ENCODE results near the gene CRISPLD2.

Gene CRISPLD2

DNA sequence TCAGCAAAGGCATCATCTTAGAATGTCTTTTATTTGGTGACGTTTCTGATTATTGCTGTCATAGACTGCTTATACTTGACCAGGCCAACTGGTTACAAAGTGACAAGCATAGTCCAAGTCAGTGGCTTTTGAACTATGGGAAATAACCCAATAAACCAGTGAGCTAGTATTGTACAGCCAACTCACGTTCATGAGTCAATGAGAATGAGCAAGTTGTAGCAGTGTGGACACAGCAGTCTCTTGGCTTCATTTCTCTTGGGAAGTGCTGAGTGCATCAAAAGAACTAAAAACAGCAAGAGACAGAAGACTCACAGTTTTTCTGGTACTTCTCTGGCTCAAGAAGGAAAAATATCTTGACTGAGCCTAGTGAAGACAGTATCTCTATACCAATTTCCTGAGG, 36.9 kb upstream of the CRISPLD2 start:
- H3K4me2 ChIP-seq (ENCODE audit: low read length) = no peak overlapping the region
- no peaks in the 10 kb centered on the region; the same call in 1 of the 2 replicates for H4K20me1 ChIP-seq (ENCODE audit: insufficient read depth, low read length)
- no peaks in the 10 kb centered on the region for H3K9me3 ChIP-seq (ENCODE audit: insufficient read depth, low read length)
- H3K4me1 ChIP-seq (ENCODE audit: low read length) = no peaks in the 10 kb centered on the region
- TF ChIP-seq, protein P1, sequence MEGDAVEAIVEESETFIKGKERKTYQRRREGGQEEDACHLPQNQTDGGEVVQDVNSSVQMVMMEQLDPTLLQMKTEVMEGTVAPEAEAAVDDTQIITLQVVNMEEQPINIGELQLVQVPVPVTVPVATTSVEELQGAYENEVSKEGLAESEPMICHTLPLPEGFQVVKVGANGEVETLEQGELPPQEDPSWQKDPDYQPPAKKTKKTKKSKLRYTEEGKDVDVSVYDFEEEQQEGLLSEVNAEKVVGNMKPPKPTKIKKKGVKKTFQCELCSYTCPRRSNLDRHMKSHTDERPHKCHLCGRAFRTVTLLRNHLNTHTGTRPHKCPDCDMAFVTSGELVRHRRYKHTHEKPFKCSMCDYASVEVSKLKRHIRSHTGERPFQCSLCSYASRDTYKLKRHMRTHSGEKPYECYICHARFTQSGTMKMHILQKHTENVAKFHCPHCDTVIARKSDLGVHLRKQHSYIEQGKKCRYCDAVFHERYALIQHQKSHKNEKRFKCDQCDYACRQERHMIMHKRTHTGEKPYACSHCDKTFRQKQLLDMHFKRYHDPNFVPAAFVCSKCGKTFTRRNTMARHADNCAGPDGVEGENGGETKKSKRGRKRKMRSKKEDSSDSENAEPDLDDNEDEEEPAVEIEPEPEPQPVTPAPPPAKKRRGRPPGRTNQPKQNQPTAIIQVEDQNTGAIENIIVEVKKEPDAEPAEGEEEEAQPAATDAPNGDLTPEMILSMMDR (IDR thresholded peaks at IDR 0.05; ENCODE audit: low read depth, low read length) = no peak
- TF ChIP-seq EZH2phosphoT487 (IDR thresholded peaks at IDR 0.05; ENCODE audit: low read depth) = no peak
- no peak overlapping the region for H3K9ac ChIP-seq (ENCODE audit: low read length)
- no peak overlapping the region for H3K27ac ChIP-seq (ENCODE audit: low read length)
- H3K36me3 ChIP-seq (replicated peaks; ENCODE audit: low read depth, low read length) = peaks cover 15% of the 10 kb centered on the region
- H3K4me3 ChIP-seq (ENCODE audit: low read length) = no peak overlapping the region
- H2AFZ ChIP-seq (ENCODE audit: low read depth, low read length) = no peak overlapping the region
- no peaks in the 10 kb centered on the region for H3K79me2 ChIP-seq (ENCODE audit: low read length)
- no peaks in the 10 kb centered on the region for H3K27me3 ChIP-seq (ENCODE audit: low read depth, low read length)

- H3K27me3 ChIP-seq (ENCODE audit: low read depth, low read length) = no peaks in the 10 kb centered on the region
- no peak for TF ChIP-seq EZH2phosphoT487 (IDR thresholded peaks at IDR 0.05; ENCODE audit: low read depth)
- TF ChIP-seq, protein P1 (IDR thresholded peaks at IDR 0.05; ENCODE audit: low read depth, low read length) = no peak
- H3K4me2 ChIP-seq (ENCODE audit: low read length) = no peak overlapping the region
- no peak overlapping the region for H3K4me3 ChIP-seq (ENCODE audit: low read length)
- no peaks in the 10 kb centered on the region for H3K36me3 ChIP-seq (replicated peaks; ENCODE audit: low read depth, low read length)
- no peaks in the 10 kb centered on the region for H3K4me1 ChIP-seq (ENCODE audit: low read length)
- no peaks in the 10 kb centered on the region for H3K9me3 ChIP-seq (ENCODE audit: insufficient read depth, low read length)
- H3K9ac ChIP-seq (ENCODE audit: low read length) = no peak overlapping the region
- no peak overlapping the region for H2AFZ ChIP-seq (ENCODE audit: low read depth, low read length)
- H4K20me1 ChIP-seq (ENCODE audit: insufficient read depth, low read length) = no peaks in the 10 kb centered on the region; the same call in 1 of the 2 replicates
- no peaks in the 10 kb centered on the region for H3K79me2 ChIP-seq (ENCODE audit: low read length)
- H3K27ac ChIP-seq (ENCODE audit: low read length) = no peak overlapping the region
Observed at GRCh38 chr16:84785843-84786581, 33.8 kb upstream of the CRISPLD2 start.

GRCh38 chr16:84786605-84787262, 33.1 kb upstream of the CRISPLD2 start:
- Histone ChIP-seq H2AFZ (ENCODE audit: low read depth, low read length) (no peak overlapping the region), H3K79me2 (ENCODE audit: low read length) (no peaks in the 10 kb centered on the region), H3K4me1 (ENCODE audit: low read length) (no peaks in the 10 kb centered on the region), H4K20me1 (ENCODE audit: insufficient read depth, low read length) (no peaks in the 10 kb centered on the region; the same call in 1 of the 2 replicates), H3K27me3 (ENCODE audit: low read depth, low read length) (no peaks in the 10 kb centered on the region), H3K36me3 (replicated peaks; ENCODE audit: low read depth, low read length) (no peaks in the 10 kb centered on the region), H3K27ac (ENCODE audit: low read length) (no peak overlapping the region), H3K4me2 (ENCODE audit: low read length) (no peak overlapping the region), H3K4me3 (ENCODE audit: low read length) (no peak overlapping the region), H3K9me3 (ENCODE audit: insufficient read depth, low read length) (no peaks in the 10 kb centered on the region), H3K9ac (ENCODE audit: low read length) (no peak overlapping the region)
- TF ChIP-seq EZH2phosphoT487 (IDR thresholded peaks at IDR 0.05; ENCODE audit: low read depth) = no peak
- TF ChIP-seq, protein P1 (IDR thresholded peaks at IDR 0.05; ENCODE audit: low read depth, low read length) = no peak

DNA sequence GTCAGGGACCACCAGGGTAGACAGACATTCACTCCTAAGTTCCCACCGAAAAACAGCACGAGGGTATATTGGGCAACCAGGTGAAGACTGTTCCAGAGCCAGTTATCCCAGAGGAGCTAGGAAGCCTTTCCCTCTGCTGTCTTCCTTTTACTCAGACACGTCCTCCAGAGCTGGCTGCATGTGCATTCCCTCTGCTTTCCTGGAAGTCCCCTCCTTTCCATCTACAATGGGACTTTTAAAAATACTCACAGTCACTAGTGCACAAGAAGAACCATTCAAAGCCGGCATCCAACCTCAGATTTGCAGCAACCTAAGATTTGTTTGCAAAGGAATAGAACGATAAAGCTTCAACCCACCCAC, 32.5 kb upstream of the CRISPLD2 start:
- H3K27me3 ChIP-seq (ENCODE audit: low read depth, low read length) = no peaks in the 10 kb centered on the region
- H3K36me3 ChIP-seq (replicated peaks; ENCODE audit: low read depth, low read length) = no peaks in the 10 kb centered on the region
- TF ChIP-seq, protein P1 (IDR thresholded peaks at IDR 0.05; ENCODE audit: low read depth, low read length) = no peak
- TF ChIP-seq EZH2phosphoT487 (IDR thresholded peaks at IDR 0.05; ENCODE audit: low read depth) = no peak
- no peaks in the 10 kb centered on the region for H3K79me2 ChIP-seq (ENCODE audit: low read length)
- H2AFZ ChIP-seq (ENCODE audit: low read depth, low read length) = no peak overlapping the region
- no peaks in the 10 kb centered on the region; the same call in 1 of the 2 replicates for H4K20me1 ChIP-seq (ENCODE audit: insufficient read depth, low read length)
- H3K27ac ChIP-seq (ENCODE audit: low read length) = no peak overlapping the region
- no peak overlapping the region for H3K4me3 ChIP-seq (ENCODE audit: low read length)
- no peak overlapping the region for H3K4me2 ChIP-seq (ENCODE audit: low read length)
- no peaks in the 10 kb centered on the region for H3K4me1 ChIP-seq (ENCODE audit: low read length)
- no peaks in the 10 kb centered on the region for H3K9me3 ChIP-seq (ENCODE audit: insufficient read depth, low read length)
- no peak overlapping the region for H3K9ac ChIP-seq (ENCODE audit: low read length)

Measured in OCI-LY3 (cell line).